Activated CD4-positive, alpha-beta T cell treated with anti-CD3 and anti-CD28 coated beads, Interleukin-2, amount 50 U/mL, for 48 hours (primary cell): ENCODE data around the gene FBXO42.
"Not testable (repeated sequence)": the region's sequence is repeated elsewhere in the genome, so short reads cannot be mapped to it uniquely, and the experiment has no call there.

Experiments used
- DNase-seq, 2 experiments: peaks; one replicate each; pipeline ENCODE4 v3.0.0-alpha.2; 2020

FBXO42 gene

GRCh38 chr1:16241221-16241708 is 111.0 kb downstream of the FBXO42 start:
- DNase-seq: no peak

- no peak for DNase-seq
Measured at GRCh38 chr1:16239972-16240491, 112.2 kb downstream of the FBXO42 start.

GRCh38 chr1:16237343-16237830 is 114.9 kb downstream of the FBXO42 start:
- no peak for DNase-seq

DNA sequence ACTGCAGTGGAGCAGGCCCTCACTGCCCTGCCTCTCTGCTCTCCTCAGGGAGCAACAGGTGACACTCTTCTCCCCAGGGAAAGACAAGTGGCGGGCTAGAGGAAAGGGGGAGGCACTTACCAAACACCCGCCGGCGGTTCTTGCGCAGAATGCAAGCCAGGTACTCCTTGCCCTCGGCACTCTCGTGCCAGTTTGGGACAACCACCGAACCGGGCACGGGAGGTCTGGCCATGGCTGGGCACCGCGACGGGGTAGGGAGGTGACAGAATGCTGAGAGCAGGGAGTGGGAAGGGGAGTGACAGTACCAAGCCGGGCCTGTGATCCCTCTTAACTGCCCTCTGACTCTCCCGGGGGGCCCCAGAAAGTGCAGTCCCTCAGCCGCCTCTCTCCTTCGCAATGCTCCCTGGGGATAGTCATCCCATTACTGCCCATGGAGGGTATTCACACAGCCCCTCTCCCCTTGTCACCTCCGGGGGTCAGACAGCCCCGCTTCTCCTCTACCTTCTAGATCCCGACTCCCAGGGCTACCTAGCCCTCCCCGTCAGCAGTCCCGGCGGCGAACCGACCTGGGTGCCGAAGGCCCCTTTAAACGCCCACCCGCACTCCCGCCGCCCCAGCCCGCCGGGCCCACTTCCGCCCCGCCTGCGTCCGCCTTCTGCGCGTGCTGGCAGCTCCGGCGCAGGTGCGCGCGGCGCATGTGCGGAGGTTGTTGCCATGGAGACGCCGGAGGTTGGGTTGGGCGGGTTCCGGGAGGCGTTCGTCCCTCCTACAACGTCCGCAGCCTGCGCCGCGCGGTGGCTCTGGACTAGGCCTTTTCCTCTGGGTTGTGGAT is 115.6 kb downstream of the FBXO42 start, which contains the start of gene CPLANE2:
Gene CPLANE2, minus strand, starts transcription at position 673 of the 832 bp plus-strand sequence. Its CDS starts 441 bp downstream, at position 232.
- DNase-seq: peak; percentile 97

GRCh38 chr1:16235944-16236510 is 116.3 kb downstream of the FBXO42 start:
- peak; percentile 37 to 56 for DNase-seq

GRCh38 chr1:16235347-16235746 is 116.9 kb downstream of the FBXO42 start:
- no peak for DNase-seq

GRCh38 chr1:16233431-16233830 is 118.8 kb downstream of the FBXO42 start:
- DNase-seq: no peak

GRCh38 chr1:16232316-16232710 is 120.0 kb downstream of the FBXO42 start:
- DNase-seq: no peak

DNA sequence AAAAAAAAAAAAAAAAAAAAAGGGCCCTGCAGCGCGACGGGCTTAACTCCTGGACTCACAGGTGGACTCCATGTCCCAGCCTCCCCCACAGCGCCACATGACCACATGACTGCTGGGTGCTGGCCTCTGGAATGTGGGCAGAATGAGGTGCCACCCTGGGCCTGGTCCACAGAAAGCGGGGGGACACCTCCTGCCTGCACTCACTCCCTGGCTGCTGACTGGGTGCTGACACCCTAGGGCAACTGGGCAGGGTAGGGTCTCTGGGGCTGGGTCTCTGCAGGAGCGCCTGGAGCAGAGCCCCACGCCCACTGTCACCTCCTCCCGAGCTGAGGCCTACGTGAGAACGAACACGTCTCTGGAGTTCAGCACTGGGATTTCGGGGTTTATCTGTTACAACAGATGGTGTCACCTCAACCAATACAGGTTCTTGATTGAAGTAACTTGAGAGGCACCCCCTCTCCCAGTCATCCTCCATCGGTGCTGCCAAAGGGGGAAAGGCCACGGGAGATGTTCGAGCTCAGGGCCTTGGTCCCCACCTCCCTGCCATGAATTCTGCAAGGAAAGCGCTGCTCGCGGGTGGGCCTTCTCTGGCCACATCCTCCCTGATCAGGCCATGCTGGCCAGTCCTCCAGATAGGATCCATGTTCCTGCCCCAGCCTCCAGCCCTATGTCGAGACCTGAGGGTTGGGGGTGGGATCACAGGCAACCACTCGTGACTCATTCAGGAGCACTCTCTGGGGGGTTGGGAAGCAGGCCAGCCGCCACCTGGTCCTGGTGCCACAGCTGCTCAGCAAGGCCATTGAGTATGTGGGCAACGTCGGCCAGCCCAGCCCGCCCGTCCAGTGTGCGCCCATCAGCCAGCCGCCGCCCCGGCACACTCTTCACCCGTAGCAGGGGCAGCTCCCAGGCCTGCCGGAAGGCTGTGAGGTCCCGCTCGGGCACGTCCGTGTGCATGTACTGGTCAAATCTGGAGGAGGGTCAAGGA is 120.7 kb downstream of the FBXO42 start:
- no peak for DNase-seq

DNA sequence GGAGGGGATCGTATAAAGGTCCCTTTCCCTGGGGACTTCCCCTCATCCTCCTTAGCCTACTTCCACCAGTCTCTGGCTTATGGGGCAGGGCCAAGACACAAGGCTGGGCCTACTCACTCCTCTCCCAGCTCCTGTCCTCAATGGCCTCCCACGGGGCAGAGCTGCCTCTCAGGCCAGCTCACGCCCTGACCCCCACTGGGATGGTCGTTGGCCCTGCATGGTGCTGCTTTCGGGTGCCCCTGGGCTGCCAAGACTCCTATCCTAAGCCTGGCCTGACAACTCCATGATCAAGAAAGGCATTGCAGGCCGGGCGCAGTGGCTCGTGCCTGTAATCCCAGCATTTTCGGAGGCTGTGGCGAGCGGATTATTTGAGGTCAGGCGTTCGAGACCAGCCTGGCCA is 121.5 kb downstream of the FBXO42 start:
- DNase-seq: no peak

GRCh38 chr1:16229976-16230740 is 122.1 kb downstream of the FBXO42 start:
- no peak for DNase-seq

DNA sequence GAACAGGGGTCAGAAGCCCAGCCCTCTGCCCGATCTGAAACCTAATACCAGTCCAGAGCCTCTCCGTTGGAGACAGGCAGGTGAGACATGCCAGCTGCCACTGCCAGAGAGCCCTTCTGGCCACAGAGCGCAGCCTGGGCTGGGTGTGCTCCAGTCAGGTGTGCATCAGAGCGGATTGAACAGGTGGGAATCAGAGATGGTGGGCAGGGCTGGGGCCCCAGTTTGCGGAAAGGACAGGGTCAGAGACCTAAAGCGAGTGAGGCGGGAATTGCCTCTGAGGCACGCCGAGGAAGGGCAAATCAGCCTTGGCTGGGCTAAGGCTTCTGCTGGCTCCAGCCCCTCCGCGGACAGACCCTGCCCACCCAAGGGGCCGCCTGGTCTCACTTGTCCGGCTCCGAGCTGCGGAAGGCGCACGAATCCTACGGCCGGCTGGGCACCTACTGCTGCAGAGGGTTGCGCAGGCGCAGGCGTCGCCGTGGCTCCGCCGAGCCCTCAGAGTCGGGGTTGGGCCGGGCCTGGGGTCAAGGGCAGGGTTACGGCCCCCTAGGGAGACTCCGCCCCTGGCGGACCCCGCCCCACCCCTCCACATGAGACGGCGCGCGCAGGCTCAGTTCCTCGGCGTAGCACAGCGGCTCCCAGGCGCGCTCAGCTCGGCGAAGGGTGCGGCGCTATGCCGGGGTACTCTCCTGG is 125.6 kb downstream of the FBXO42 start:
- DNase-seq: no peak

- DNase-seq: no peak
Measured at GRCh38 chr1:16226129-16226489, 126.2 kb downstream of the FBXO42 start.

DNA sequence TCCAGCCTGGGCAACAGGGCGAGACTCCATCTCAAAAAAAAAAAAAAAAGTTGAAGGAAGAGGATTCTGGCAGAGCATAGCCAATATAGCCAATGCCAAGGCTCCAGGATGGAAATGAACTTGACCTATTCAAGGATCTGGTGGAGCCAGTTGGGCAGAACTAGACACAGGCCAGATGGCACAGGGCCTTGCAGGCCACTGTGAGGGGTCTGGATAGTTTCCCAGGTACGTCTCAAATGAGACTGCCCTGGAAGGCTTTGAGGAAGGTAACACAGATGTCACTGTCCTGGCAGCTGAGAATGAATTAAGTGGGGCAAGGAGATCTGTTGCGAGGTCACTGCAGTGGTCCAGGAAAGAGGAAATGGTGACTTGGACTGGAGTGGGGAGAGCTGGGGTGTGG is 127.8 kb downstream of the FBXO42 start:
- DNase-seq: no peak

DNA sequence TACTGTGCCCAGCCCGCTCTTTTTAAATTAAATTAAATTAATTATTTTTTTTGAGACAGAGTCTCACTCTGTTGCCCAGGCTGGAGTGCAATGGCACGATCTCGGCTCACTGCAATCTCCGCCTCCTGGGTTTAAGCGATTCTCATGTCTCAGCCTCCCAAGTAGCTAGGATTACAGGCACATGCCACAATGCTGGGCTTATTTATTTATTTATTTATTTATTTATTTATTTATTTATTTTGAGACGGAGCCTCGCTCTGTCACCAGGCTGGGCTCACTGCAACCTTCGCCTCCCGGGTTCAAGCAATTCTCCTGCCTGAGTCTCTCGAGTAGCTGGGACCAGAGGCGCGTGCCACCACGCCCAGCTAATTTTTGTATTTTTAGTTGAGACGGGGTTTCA is 129.6 kb downstream of the FBXO42 start:
- not testable (repeated sequence) for DNase-seq

DNA sequence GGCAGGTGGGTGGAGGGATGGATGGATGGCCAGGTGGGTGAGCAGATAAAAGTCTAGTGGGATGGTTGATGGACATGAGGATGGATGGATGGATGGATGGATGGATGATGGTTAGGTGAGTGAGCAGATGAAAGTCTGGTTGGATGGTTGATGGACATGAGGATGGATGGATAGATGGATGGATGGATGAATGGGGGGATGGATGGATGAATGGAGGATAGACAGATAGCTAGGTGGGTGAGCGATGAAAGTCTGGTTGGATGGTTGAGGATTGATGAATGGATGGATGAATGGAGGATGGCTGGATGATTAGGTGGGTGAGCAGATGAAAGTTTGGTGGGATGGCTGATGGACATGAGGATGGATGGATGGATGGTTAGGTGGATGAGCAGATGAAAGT is 130.8 kb downstream of the FBXO42 start:
- no peak for DNase-seq

DNA sequence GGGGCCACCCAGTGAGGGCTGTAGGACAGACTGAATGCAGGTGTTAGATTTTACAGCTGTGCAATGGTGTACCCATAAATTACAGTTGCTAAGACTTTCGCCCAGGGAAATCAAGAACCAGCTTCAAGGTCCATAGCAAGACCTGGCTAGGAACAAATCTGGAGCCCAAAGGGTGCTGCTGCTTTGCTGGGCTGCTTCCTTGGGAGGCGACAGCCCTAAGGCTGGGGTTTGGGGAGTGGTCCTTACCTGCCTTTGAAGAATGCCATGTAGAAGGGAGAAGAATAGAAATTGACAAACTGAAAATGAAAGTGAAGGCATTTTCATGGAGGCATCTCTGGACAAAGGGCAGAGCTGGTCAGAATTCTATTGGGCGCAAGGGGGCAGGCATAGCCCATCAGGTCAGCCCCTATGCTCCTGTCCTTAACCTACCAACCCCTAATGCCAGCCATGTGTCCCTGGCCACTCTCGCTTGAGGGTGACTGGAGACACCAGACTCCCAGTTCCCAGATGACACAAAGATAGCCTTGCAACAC is 132.2 kb downstream of the FBXO42 start:
- no peak for DNase-seq

GRCh38 chr1:16218674-16219071 is 133.6 kb downstream of the FBXO42 start:
- DNase-seq: no peak

DNA sequence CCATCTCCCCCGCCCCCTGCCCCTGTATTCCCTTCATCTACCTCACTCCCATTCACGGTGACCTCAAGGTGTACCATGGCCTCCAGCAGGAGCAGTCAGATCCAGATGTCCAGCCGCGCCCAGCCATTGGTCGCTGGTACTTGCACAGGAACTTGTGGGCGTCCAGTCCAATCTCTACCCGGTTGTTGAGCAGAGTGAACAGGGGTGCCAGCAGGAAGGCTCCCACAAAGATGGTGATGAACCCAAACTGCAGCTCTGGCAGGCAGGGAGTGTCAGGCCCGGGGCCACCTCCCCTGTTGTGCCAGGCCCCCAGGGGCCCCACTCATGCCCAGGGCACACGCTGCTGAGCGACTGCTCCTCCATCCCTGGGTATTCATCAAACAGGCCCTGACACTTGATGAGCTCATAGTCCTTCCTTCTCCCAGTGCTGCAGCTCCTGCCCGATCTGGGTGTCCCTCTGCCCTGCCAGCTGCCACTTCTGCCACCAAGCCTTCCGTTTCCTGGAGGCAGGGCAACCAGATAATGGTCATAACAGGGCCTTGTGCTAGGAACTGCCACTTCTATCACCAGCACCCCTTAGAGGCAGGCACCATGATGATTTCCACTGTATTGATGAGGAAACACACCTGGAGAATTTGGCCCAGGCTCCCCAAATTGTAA is 134.1 kb downstream of the FBXO42 start:
- DNase-seq: no peak

DNA sequence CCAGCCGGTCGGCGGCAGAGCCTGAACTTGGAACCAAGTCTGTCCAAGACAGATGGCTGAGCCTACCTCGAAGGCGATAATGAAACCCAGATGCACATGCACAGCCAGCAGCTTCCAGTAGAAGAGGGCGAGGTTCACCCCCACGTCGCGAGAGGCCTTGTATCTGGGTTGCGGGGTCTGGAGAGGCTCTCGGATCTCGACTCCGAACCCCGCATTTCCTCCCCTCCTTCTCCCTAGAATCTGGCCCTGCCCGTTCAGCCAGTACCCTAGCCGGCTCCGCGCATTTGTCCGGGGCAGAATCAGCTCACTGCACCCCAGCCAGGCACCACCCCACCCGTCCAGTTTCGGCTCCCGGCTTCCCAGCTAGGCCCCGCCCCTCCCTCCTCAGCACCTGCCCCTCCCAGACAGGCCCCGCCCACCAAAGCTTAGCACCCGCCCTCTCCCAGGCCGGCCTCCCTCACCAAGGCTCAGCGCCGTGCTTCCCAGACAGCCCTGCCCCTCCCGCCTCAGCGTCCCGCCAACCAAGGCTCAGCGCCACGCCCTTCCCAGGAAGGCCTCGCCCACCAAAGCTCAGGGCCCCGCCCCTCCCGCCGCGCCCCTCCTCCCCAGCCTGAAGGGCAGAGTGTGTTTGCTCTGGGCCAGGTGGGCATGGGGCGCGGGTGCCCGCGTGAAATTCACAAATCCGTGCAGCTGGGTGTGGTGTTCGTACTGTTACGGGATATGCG is 135.1 kb downstream of the FBXO42 start:
- DNase-seq: peak; percentile 96 to 97
